Left lobe of liver (tissue), 2 donors: ENCODE data around the gene LINC01488. TPM values are rescaled to one million over a fixed set of nuclear protein-coding genes. Genes with fewer than 3 reads are reported as not detected.

ENCODE experiments used
- ATAC-seq: fragments of 200-7000 bp; cut with Tn5 transposase; one replicate; pipeline ENCODE4 v1.9.1; 2020; ENCODE audit warnings: mild to moderate bottlenecking, moderate library complexity
- DNase-seq: peaks from one replicate; pipeline ENCODE4 v3.0.0-alpha.2; 2020; ENCODE audit warnings: low spot score
- total RNA-seq: library from RNA; stranded (reverse); gene quantifications from one replicate; pipeline ENCODE4 v1.2.1, GENCODE V29; 2021
- donor health status: DM: no; HTN: no; CAD: no; lungs with moderate emphysema.
- donor health status: DM: no; HTN: yes; CAD: no.

The LINC01488 gene
- total RNA-seq, 1 donor from 2014 or later: 27.5 TPM

DNA sequence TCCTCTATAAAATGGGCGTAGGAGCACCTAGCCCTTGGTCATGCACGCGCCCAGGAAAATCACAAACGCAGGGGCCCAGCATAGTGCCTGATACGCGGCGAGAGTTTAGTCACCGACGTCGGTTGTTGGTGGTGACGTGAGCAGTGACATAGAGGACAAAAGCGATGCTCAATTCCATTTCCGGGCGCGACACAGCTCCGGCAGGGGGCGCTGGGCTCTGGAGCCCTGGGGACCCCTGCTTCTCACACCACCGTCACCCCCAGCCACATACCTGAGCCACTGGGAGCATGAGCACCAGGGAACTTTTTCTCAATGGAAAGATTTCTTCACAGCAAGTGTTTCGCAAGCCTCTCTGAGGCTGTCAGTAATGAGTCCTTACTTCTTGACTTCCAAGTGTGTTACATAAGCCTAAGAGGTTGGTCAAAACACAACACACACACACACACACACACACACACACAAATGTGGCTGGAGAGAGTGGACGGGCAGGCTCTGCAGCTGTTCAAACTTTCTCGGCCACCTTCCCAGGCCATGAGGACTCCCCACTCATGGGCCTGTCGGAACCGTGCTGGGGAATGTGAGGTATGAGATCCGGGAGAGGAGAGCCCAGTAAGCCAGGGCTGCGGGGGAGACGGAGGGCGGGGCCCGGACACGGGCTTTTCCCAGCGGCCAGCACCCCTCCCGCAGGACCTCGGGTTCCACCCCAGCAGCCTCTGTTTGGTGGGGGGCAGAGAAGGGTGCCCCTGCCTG, 36.9 kb upstream of the LINC01488 start:
- DNase-seq (no peak), ATAC-seq (peak; percentile 18)

GRCh38 chr11:69445131-69445470, 36.4 kb upstream of the LINC01488 start:
- DNase-seq (no peak), ATAC-seq (no peak)

- DNase-seq (no peak), ATAC-seq (no peak)
Measured at GRCh38 chr11:69446108-69446507, 35.4 kb upstream of the LINC01488 start.

- ATAC-seq: no peak
- no peak for DNase-seq
Measured at GRCh38 chr11:69447786-69448185, 33.7 kb upstream of the LINC01488 start.

- DNase-seq: no peak
- ATAC-seq: no peak
Measured at GRCh38 chr11:69448471-69449284, 32.8 kb upstream of the LINC01488 start.

GRCh38 chr11:69449320-69450063, 32.0 kb upstream of the LINC01488 start:
- DNase-seq (no peak), ATAC-seq (peak; percentile 61)

GRCh38 chr11:69450064-69450856, 31.2 kb upstream of the LINC01488 start:
- ATAC-seq (no peak), DNase-seq (no peak)

GRCh38 chr11:69450857-69451220, 30.6 kb upstream of the LINC01488 start:
- DNase-seq: no peak
- ATAC-seq: no peak

DNA sequence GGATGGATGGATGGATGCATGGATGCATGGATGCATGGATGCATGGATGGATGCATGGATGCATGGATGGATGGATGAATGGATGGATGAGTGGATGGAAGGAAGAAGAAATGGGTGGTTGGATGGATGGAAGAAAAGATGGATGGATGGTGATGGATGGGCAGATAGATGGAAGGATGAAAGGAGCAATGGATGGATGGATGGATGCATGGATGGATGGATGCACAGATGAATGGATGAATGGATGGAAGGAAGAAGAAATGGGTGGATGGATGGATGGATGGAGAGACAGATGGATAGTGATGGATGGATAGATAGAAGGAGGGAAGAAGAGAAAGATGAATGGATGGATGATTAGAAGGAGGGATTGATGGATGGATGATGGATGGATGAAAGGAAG, 30.2 kb upstream of the LINC01488 start:
- DNase-seq (no peak), ATAC-seq (no peak)

GRCh38 chr11:69452206-69452987, 29.1 kb upstream of the LINC01488 start:
- DNase-seq: no peak
- no peak for ATAC-seq

- DNase-seq (no peak), ATAC-seq (no peak)
Measured at GRCh38 chr11:69453151-69453550, 28.3 kb upstream of the LINC01488 start.

DNA sequence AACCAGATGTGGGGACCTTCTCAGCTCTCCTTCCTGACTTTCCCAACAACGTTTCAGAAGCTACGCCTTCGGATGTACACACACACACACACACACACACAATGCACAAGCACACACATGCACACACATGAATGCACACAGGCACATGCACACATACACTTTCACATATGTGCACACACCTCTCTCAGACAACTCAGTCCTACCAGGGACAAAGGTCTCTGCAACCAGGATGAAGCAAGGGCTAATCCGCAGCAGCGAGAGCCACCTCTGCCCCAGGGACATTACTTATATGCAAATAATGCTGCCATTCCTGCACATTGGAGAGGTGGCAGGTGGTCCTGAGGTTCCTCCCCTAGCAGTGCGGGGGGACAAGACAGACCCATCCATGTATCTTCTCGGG, 27.4 kb upstream of the LINC01488 start:
- ATAC-seq (peak; percentile 78), DNase-seq (no peak)

- DNase-seq: no peak
- ATAC-seq: no peak
Measured at GRCh38 chr11:69455969-69456368, 25.5 kb upstream of the LINC01488 start.

GRCh38 chr11:69456712-69457111, 24.8 kb upstream of the LINC01488 start:
- no peak for ATAC-seq

DNA sequence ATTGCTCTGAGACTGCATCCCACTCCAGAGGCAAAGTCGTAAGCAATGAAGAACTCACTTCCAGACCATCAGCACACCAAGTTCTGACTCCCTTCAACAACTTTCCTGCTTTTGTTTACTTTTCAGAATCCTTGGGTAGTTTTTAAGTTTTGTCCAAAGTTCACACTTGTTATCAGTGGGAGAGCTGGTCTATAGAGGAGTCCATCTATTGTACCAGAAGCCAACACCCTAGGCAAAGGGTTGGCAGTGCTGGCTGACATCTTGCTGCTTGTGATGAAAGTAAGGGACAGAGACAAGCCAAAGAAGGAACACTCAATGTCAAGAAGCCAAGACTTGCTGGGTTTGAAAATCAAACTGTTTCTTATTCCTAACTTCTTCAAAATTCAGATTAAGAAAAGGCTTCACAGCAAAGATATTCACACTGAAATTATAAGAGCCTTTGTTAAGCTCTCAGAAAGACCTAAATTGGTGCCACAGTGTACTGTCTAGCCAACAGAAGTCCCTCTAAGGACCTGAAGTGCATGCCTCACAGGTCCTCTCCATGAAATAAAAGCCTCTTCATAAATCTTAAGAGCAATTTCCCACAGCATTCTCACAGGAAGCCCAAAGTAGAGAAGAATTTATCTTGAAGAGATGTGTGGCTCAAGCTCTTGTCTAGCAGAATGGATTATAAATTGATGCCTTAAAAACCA, 21.5 kb upstream of the LINC01488 start:
- no peak for DNase-seq
- ATAC-seq: no peak

More at GRCh38 chr11:69456712-69457111, 24.8 kb upstream of the LINC01488 start:
- no peak for DNase-seq

GRCh38 chr11:69460540-69461257, 20.8 kb upstream of the LINC01488 start:
- no peak for ATAC-seq
- DNase-seq: no peak

GRCh38 chr11:69461272-69461962, 20.0 kb upstream of the LINC01488 start:
- ATAC-seq (no peak), DNase-seq (no peak)
